NCI-H345 (cell line): Measurements from ENCODE around the gene TNIK.
A peak's percentile ranks its signal among the peaks of the same experiment; 100 is the strongest.

ENCODE experiments used
- DNase-seq: peaks from one replicate; lab custom pipeline; 2025; lab: John Stamatoyannopoulos, UW

Gene TNIK

DNA sequence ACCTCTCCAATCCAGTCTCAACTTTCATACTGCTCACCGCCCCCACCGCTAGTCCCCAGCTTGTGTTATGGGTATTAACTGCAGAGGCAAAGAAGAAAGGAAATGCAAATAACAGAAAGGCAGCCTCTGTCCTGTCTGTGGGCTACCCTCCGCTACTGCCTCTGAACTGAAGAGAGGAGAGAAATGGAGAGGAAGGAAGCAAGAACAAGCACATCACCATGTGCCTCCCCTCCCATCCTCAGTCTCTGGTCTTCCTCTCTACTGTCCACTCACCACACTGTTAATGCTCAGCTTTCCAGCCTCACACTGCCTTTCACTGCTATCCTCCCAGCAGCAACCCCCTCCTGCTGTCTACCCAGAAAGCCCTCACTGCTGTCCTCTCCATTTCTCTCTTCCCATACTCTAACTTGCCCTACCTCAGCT, 294.7 kb downstream of the TNIK start:
- no peak for DNase-seq

GRCh38 chr3:171164067-171164465, 296.1 kb downstream of the TNIK start:
- DNase-seq, result no peak

GRCh38 chr3:171163101-171164066, 296.8 kb downstream of the TNIK start:
- no peak for DNase-seq

GRCh38 chr3:171160325-171160724, 299.9 kb downstream of the TNIK start:
- DNase-seq, result no peak

DNA sequence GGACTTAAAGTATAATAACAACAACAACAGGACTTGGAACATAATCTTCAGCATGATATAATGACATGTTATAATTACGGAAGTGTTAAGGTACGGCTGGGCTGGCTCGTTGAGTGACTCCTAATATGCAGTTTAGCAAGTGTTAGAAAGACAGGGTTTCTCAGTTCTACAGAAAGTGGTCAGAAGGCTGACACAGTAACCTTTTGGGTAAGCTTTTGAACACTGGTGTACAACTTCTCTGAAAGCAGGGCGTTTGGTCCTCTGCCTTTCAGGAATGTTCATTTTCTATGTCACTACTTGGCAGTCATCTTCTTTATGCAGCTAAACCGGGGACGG, 300.4 kb downstream of the TNIK start:
- DNase-seq, result no peak

GRCh38 chr3:171159024-171159821, 301.0 kb downstream of the TNIK start:
- DNase-seq, result no peak

- DNase-seq, result no peak
Observed at GRCh38 chr3:171157980-171158379, 302.2 kb downstream of the TNIK start.

GRCh38 chr3:171157286-171157685, 302.9 kb downstream of the TNIK start:
- DNase-seq, result no peak

DNA sequence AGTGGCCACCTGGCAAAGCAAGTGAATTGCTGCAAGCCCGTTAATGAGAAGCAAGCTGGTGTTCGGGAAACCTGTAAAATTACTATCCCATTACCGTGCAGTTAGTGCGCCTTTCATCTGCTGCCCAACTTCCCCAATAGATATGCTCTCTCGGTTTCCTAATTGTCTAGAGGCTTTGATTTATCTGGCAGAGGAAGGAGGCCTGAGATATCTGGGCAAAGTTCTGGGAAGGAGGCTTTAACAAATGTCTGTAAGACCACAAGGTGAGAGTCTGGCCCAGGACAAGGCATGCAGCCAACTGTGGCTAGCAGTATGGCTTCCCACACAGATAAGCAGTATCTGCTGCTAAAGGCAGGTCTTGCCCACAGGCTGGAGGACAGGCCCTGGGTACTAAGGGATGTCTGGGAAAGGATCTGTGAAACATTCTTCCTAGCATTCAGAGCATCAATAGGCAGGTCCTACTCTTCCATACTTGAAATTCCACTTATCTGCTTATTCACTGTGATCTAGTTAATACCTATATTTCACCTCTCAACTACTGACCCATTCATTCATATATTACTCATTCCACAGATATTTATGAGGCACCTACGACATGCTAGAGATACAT, 303.7 kb downstream of the TNIK start:
- no peak for DNase-seq

DNA sequence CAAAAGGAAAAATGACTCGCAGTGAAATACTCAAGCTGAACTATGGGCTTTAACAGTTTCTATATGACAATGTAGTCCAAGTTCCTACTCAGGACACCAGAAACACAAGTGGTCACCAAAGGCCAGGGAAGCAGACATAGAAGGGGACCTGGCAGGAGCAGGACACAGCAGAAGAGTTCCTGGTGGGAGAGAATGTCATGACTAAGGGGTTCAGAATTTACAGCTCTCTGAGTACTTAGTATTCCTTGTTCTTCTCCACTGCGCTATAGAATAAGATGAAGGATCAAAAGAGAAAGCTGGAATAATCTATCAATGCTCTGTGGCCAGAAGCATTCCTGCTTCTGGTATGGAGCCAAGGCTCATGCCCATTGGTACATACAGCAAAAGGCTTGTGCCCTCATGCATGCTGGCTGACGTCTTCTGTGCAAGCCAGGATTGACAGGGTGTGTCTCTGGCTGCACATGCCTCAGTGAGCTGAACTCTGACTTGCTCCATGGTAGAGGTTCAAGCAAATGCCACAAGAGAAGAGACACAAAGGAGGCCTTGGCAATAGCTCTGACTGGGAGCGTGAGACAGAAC, 305.0 kb downstream of the TNIK start:
- DNase-seq, result no peak

DNA sequence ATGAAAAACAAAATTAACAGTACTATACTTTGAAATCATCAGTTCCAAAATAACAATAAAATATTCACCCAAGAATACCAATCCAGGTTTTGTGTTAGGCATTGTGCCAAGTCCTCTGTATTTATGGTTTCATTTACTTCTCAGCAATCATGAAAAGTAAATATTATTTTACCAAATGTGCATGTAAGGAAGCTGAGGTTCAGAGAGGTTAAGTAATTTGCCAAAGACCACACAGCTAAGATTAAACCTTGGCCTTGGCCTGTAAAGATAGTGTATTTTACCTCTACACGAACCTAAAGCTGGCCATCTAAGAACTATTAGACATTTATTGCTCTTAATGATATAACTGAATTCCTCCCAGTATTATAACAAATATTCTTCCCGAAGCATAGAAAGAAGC, 309.3 kb downstream of the TNIK start:
- DNase-seq, result no peak

DNA sequence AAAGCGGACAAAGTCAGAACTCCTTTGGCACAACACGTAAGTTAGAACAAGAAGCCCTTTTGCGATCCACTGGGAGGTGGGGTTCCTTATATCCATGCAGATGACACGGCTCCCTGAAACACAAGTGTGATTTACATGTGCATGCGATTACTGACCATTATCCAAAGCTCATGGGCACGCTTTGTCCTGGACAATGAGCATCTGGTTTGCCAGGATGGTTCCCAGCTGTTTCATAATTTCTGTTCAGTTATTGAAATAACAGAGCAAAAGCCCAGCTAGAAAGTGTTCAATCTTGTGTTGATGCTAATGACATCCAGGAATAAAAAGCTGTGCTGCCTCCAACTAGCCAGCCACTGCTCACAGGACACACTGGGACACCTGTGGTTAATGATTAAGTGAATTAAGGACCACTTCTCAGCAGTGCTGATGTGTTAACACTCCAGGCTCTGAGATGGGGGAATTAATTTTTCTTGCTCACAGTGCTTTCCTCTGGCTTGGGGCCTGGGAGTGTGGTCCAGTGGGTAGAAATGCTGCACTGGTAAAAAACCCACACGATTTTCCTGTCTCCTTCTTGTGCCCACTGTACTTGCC, 310.6 kb downstream of the TNIK start:
- no peak for DNase-seq

GRCh38 chr3:171145798-171146197, 314.4 kb downstream of the TNIK start:
- DNase-seq, result no peak

DNA sequence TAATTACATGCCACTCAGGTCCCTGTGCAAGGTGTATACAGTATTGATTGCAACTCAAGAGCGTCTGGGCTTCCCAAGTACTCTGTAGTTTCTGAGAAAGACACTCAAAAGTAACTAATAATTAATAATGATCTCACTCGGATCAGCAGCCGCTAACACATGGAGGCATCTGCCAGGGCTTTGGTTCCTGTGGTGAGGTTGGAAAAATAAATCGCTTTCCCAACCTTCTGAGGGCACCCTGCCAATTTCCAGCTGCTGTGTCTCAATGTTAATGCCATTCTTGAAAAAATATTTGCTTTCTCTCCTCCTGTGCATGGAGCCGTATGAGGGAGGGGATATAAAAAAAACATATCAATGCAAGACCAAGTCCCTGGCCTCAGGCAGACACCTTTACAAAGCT, 317.2 kb downstream of the TNIK start:
- peak; percentile 33 for DNase-seq

DNA sequence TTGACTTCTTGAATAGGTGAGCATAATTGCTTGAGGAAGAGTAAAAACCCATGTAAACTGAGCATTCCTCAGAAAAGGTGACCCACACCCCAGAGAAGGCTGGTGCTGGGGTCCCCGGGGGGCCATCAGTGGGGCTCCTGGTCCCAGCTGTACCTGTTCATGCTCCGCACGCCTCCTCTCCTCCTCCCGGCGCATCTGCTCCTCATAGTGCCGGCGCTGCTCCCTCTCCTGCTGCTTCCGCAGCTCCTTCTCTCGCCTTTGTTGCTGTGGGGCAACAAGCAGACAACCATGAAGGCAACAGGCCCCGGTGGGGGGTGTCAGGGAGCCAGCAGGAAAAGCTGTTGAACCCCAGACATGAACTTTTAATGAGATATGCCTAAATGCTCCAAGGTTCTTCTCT, 320.0 kb downstream of the TNIK start:
- no peak for DNase-seq

GRCh38 chr3:171138027-171138426, 322.2 kb downstream of the TNIK start:
- no peak for DNase-seq

- no peak for DNase-seq
Observed at GRCh38 chr3:171135549-171135948, 324.7 kb downstream of the TNIK start.

DNA sequence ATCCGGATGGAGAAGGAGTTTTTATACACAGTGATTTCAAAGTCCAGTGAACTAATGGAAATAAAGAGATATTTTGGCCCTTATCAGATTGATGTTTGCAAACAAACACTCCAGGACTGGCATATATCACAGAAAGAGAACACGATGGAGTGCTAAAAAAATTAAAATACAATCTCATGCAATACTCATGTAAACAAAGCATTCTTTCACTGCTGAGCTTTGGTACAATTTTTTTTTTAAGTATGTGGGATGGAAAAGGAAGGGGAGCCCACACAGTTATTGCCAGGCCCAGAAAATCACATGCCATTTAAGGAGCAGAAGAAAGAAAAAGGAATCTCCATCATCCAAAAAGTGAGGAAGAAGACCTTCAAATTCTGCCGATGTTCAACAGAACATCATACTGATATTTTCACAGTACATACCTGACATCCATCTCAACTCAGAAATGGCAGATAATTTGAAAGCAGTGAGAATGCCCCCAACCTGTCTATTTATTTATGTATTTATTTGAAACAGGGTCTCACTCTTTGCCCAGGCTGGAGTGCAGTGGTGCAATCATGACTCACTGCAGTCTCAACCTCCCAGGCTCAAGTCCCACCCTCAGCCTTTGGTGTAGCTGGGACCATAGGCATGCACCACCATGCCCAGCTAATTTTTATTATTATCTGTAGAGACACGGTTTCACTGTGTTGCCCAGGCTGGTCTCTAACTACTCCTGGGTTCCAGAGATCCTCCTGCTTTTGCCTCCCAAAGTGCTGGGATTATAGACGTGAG, 326.2 kb downstream of the TNIK start:
- DNase-seq, result no peak

GRCh38 chr3:171133337-171133736, 326.9 kb downstream of the TNIK start:
- DNase-seq, result no peak

GRCh38 chr3:171132873-171133272, 327.3 kb downstream of the TNIK start:
- DNase-seq, result no peak

- DNase-seq, result no peak
Observed at GRCh38 chr3:171129827-171130226, 330.4 kb downstream of the TNIK start.
